PC-9 (cell line): ENCODE results near the gene DHRSX.

Experiments
- EZH2 ChIP-seq: fragments of 200-600 bp; sonication (generic); IDR thresholded peaks from 2 replicates; pipeline ENCODE4 v1.8.0; 2017; ENCODE audit warnings: antibody characterized with exemption, low read depth
- TF ChIP-seq, protein P1 (sequence below): fragments of 200-600 bp; sonication (generic); conservative IDR thresholded peaks from 2 replicates; pipeline ENCODE4 v1.6.1; 2017; ENCODE audit warnings: mixed run types, antibody characterized with exemption, mild to moderate bottlenecking, moderate library complexity

- TF ChIP-seq, protein P1, sequence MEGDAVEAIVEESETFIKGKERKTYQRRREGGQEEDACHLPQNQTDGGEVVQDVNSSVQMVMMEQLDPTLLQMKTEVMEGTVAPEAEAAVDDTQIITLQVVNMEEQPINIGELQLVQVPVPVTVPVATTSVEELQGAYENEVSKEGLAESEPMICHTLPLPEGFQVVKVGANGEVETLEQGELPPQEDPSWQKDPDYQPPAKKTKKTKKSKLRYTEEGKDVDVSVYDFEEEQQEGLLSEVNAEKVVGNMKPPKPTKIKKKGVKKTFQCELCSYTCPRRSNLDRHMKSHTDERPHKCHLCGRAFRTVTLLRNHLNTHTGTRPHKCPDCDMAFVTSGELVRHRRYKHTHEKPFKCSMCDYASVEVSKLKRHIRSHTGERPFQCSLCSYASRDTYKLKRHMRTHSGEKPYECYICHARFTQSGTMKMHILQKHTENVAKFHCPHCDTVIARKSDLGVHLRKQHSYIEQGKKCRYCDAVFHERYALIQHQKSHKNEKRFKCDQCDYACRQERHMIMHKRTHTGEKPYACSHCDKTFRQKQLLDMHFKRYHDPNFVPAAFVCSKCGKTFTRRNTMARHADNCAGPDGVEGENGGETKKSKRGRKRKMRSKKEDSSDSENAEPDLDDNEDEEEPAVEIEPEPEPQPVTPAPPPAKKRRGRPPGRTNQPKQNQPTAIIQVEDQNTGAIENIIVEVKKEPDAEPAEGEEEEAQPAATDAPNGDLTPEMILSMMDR = no peak
- TF ChIP-seq EZH2 = no peak
These were observed at the start of gene DHRSX, which contains the start of gene ZBED1 for GRCh38 chrX:2500803-2501558.
